Suppressor macrophage (primary cell): ENCODE results near the gene MBNL1.
"Not testable (repeated sequence)": the region's sequence is repeated elsewhere in the genome, so short reads cannot be mapped to it uniquely, and the experiment has no call there.

Source experiments
- DNase-seq, 4 experiments: peaks; one replicate each; pipeline ENCODE4 v3.0.0-alpha.2; 2020 to 2022

MBNL1 gene

GRCh38 chr3:152379415-152380042, 110.8 kb downstream of the MBNL1 start:
- DNase-seq: no peak

DNA sequence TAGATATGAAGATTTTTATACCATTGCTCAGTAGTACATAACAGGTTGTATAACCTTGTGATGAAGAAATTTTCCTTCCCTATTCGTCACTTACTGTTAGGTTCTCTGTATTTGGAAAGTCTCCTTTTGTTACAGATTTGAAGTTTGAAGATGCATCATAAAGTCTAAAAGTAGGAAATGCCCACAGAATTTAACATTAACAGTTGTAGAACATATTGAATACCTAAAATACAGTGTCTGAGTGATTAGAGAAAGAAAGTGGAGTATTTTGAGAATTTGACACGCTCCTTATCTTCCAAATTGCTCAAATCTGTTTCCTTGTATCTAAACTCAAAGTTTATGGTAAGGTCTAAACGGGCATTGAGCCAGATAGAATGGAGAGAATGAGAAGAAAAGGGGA, 111.3 kb downstream of the MBNL1 start:
- peak in 2 of 4 experiments; percentile 37 to 61 for DNase-seq

DNA sequence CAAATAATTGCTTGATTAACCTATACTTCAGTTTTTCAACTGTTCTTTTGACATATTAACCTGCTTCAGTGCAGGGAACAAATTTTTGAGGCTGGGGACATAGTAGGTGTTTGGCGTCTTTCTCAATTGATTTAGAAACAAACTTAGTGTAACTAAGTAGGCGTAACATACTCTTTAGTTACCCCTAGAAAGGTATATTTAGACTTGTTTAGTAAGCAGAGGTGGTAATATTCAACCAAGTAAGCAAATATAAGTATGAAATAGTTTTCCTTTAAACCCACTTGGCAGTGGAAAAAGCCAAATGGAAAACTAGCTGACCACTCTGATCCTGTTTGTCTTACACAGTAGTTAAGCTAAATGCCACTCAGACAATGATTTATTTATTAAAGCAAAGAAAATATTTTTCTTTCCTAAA, 113.2 kb downstream of the MBNL1 start:
- no peak for DNase-seq

DNA sequence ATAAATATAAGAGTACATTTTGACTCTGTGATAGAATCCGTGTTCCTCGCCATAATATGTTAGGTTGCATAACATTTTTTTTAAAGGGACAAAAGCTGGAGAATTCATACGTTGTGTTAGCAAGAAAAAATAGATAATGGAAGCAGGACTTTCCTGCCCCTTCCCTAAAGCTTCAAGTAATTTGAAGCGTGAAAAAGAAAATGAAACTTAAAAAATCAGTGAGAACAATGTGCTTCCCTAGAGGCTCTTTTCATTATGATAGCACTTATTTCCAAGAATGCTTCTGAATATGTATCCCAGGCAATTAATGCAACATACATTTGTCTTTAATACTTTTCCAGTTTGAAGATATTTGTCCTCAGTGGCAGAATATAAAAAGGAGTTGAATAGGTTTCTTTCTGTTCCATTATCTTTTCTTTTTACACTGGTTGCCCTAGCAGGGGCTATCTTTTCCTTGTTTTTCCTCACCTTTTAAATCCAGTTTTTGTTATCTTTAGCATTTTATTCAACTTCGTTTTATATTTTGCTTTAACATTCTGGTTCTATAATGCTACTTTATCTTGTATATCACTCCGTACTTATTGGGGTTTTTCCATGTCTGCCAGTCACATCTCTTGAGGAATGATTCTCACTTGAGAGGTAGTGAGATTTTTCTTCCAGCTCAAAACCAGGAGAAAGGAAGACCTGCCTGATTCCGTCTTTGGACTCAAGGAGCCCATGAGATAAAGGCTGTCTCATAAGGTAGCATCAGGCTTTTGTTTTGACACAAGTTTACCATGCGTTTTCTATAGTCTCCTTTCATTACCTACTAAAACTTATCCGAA, 113.8 kb downstream of the MBNL1 start:
- peak in 2 of 4 experiments; percentile 38 to 46 for DNase-seq

DNA sequence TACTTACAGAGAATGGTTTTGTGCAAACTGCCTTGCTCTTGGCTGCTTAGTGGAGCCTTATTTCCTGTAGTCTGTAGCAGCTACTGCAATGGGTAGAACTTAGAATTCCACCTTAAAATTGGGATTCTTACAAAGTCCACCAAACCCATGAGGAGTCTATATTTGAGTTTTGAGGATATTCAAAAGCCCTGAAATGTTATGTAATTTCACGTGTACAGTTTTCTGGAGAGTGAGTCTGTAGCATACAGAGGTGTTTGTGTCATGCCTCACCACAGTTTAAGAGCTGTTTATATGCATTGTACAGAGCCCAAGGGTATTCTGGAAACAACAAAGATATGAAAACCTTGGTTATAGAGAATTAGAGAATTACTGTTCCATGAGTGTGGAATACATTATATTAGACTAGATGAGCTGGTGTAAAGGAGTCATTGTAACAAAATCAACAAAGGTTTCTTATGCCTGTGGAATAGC, 114.4 kb downstream of the MBNL1 start:
- no peak for DNase-seq

DNA sequence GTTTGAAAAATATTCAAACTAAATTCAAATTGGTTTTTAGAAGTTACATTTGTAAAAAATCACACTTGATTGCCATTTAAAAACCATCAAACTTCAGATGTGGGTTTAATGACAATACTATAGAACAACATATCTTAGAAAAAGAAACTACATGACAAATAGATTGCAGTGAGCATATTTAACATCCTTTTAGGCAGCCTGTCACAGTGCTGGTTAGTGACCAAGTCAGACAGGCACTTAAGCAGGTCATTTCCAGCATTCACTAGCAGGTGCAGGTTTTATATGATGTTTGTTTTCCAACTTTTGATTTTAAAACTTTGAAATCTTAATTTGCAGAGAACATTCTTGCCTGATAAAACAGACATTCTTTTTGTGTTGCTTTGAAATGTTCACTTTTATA, 115.7 kb downstream of the MBNL1 start:
- DNase-seq: no peak

DNA sequence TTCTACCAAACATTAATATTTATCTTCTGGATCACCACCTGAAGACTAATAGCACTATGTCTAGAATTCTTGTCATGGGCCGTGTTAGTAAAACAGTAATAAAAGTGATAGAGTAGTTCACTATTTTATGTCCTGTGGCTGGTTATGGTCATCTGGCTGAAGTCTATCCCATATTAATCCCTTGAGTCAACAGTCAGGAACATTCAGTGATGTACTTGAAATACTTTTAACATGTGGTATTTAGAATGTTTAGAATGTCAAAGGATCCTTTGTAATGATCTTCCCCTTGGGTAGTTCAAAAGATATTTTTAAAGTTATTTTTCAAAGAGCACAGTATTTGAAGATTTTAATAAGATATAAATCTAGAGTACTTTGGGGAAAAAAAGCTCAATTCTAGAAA, 117.0 kb downstream of the MBNL1 start:
- DNase-seq: no peak

- DNase-seq: no peak
These were observed 117.5 kb downstream of the MBNL1 start for GRCh38 chr3:152386208-152386607.

- DNase-seq: no peak
These were observed 119.9 kb downstream of the MBNL1 start for GRCh38 chr3:152388631-152389030.

GRCh38 chr3:152389316-152389934, 120.7 kb downstream of the MBNL1 start:
- DNase-seq: no peak

DNA sequence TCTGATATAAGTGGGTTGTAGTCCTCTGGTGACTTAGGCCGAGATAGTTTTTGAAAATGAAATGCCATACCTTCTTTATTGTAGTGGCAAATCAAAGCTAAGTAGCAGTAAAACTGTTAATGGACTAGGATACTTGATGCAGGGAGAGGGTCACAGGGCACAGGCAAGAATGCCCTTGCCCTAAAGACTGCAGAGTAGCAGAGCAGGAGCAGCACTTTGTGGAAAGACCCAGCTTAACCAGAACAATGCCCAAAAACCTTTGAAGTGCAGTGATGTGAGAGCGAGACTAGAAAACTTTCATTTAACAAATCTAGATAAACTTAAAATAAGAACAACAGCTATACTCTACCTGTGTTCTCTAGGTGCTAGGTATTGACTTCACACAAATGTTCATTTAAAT, 121.9 kb downstream of the MBNL1 start:
- DNase-seq: no peak

- no peak for DNase-seq
These were observed 122.9 kb downstream of the MBNL1 start for GRCh38 chr3:152391671-152392070.

GRCh38 chr3:152392272-152392880, 123.6 kb downstream of the MBNL1 start:
- DNase-seq: peak in 1 of 4 experiments; percentile 12

DNA sequence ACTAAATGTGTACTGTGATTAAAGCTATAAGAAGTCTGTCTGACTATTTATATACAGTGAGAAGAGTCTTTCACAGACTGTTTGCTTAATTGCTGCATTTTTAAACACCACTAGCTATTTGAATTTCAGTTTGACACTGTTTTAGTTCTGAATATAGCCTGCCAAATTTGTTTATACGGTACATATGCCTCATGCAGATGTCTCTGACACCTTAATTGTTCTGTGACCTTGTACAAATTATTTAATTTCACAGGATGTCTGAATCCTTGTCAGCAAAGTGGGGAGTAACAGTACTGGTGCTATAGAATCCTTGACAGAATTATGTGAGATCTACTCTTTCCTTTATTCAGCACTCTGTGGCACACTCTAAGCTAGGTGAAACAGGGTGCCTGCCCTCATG, 125.5 kb downstream of the MBNL1 start:
- no peak for DNase-seq

DNA sequence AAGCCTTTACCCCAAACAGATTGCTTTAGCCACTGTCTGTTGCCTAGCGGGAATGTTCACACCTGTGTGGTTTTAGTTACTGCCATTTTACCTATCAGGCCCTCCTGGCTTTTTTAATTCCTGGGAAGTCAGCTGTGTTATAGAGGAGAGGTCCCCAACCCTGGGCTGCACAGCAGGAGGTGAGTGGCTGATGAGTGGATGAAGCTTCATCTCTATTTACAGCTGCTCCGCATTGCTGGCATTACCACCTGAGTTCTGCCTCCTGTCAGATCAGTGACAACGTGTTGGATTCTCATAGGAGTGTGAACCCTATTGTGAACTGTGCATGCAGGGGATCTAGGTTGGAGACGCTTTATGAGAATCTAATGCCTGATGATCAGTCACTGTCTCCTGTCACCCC, 127.0 kb downstream of the MBNL1 start:
- no peak for DNase-seq

- DNase-seq: no peak
These were observed 128.1 kb downstream of the MBNL1 start for GRCh38 chr3:152396867-152397266.

DNA sequence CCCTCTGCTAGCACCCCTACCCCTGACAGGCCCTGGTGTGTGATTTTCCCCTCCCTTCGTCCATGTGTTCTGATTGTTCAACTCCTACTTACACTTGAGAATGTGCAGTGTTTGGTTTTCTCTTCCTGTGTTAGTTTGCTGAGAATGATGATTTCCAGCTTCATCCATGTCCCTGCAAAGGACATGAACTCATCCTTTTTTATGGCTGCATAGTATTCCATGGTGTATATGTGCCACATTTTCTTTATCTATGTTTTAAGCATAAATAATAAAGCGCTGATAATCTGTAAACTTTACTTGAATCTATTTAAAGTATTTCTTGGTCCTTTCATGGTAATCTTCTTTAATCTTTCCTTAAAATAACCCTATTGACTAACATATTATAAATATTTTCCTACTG, 128.6 kb downstream of the MBNL1 start:
- DNase-seq: not testable (repeated sequence)

DNA sequence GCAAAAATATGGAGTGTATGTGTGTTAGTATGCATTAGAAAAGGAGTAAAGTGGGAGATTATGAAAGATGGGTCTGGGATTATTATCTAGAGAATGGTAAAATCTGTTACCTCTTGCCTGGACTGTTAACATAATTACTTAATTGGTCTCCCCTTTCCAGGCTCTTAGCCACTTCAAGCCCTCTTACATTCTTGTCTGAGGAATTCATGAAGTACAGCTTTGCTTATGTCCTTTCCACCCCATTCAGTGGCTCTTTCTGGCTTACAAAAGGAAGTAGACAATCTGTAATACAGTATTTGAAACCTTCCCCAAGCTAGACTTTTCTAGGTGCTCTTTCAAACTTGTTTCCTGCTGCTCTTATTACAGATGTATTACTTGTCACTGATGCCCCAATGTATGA, 129.8 kb downstream of the MBNL1 start:
- peak in 1 of 4 experiments; percentile 37 for DNase-seq

GRCh38 chr3:152399374-152399773, 130.6 kb downstream of the MBNL1 start:
- DNase-seq: peak; percentile 9 to 49 (median 33)

DNA sequence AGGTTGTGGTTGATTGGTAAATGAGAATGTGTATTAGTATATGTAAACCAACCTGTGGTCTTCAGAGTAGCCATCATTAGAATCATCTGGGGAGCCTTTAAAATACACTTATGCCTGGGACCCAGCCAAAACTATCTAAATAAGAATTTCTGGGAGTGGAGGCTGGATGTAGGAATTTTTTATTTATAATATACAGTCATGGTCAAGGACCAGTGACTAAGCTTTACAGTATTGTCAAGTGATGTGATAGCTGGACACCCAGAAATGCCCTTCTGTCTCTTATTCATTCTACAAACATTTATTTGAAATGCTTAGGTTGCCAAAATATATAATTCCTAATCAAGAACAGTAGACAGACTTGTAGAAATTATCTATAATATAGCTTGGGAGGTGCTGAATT, 132.2 kb downstream of the MBNL1 start:
- no peak for DNase-seq

- DNase-seq: no peak
These were observed 134.1 kb downstream of the MBNL1 start for GRCh38 chr3:152402695-152403451.

DNA sequence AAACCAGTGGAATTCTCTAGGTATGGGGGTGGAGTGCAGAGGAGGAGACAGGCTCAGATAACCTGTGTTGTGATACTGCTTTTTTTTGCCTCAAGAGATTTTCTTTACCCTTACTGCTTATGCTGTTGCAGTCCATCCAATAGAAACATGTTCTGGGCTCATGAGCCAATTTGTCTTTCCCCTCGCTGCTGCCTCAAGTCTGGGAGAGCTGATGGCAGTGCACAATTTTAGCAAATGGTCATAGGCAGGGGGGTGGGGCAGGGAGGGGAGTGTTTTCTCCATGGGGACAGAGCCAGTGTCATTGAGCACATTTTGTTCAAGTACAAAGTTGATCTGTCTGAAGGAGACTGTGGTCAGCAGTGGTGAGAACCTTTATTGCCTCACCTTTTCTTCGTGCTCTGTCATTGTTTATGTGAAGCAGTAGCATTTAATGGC, 134.9 kb downstream of the MBNL1 start:
- DNase-seq: no peak
